NCI-H2171 (cell line): ENCODE data around the gene OSBPL2.

ENCODE experiments used
- DNase-seq: peaks from one replicate; lab custom pipeline; 2025; lab: John Stamatoyannopoulos, UW

Gene OSBPL2

DNA sequence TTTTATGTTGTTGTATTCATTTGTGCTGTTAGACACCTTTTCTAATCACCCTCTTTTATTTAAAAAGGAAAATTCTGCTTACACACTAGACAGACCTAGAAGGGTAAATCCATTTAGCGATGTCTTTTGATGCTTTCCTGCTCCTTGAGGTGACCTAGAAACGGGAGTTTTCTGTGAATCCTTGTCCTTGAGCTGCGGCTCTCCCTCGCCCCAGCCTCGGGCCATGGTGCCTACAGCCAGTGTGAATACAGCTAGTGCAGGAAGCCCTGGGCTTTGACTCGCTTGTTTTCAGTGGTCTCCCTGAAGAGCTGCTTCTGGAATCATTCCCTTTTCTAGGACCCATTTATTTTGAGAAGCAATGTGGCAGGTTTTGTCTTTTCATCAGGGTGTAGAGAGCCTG lies 46.8 kb downstream of the OSBPL2 start:
- DNase-seq: no peak

DNA sequence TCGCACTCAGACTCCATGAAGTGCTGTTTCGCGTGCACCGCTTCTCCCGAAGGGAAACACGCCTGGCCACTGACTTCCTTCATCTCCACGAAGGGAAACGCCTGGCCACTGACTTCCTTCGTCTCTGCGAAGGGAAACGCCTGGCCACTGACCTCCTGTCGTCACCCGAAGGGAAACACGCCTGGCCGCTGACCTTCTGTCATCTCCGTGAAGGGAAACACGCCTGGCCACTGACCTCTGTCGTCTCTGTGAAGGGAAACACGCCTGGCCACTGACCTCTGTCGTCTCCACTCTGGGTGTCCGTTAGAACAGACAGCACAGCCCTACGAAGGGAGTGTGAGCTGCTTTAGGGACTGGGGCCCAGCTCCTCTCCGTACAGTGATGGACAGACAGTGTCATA lies 47.4 kb downstream of the OSBPL2 start:
- DNase-seq: no peak

DNA sequence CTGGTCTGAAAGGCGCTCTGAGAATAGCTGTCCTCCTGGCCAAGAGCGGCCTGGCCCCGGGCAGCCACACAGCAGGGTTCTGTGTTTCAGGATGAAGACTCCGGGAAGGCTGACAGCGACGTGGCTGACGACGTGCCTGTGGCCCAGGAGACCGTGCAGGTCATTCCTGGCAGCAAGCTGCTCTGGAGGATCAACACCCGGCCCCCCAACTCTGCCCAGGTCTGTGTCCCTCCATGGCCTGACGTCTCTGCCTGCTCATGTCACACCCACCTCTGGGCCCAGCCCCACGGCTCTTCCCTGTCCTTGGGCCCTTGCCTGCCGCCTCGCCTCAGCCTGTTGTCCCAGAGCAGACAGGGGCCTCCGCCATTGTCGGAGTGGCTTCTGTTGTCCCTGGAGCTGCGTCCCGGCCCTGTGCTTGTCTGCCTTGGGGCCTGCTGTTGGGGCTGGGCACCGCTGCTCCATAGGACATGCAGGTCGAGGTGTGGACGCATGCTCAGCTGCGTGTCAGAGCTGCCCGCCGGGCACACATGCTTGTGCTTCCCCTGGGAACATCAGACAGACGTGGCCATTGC lies 48.3 kb downstream of the OSBPL2 start:
- no peak for DNase-seq

DNA sequence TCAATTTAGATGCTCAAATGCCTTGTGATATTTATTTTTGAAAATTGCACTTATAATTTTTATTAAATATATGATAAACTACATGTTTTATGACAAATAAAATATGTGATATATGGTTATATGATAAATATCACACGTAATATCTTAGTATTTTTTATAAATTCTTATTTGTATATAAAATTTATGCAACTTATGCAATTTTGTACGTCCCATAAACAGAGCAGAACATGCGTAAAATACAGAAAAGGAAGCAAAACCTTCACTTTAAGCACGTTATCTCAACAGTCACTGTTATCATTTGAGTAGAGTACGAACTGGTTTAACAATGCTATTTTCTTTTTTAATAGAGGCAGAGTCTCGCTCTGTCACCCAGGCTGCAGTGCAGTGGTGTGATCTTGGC lies 48.8 kb downstream of the OSBPL2 start:
- DNase-seq: no peak

DNA sequence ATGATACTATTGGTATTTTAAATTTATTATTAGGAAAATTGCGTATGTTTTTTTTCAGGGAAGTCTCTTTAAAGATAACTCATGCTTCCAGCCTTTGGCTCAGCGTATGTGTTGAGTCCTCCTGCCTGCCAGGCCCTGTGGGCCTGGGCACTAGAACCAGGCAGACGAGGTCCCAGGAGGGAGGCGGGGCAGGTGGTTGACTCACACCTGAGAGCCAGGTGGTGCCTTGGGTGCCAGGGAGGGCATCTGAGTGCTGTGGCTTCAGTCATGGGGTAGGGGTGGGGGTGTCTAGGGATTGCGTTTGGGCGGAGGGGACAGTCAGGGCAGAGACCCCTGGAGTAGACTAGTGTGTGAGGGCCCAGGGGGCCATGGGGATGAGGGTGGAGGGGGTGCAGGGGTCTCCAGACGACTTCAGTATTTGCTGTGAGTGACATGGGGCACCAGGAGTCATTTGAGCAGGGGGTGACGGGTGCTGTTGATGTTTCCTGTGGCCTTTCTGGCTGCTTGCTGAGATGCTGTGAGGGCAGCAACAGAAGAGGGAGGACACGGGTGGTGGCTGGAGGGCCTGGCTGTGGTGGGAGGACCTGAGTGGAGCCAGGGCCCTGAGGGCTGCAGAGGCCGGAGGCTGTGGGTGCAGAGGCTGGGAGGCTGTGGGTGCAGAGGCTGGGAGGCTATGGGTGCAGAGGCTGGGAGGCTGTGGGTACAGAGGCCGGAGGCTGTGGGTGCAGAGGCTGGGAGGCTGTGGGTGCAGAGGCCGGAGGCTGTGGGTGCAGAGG lies 49.6 kb downstream of the OSBPL2 start:
- DNase-seq: no peak

DNA sequence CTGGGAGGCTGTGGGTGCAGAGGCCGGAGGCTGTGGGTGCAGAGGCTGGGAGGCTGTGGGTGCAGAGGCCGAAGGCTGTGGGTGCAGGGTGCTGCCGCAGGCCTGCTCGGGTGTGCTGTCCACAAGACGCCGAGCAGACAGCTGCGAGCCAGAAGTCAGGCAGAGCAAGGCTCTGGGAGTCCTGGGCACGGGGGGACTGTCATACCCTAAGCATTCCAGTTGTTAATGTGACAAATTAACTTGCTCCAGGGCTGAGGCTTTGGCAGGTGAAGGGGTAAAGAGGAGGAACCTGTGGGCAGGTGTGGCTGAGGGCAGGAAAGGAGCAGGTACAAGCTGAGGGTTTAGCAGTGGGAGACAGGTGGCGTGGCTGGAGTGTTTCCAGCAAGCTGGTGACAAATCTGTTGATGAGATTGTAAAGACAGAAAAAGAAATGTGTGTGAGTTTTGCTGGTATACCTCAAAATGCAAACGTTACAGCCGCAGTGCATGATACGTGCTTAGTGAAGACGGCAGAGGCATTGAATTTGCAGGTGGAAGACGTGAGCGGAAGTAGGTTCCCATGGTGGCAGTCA lies 50.3 kb downstream of the OSBPL2 start:
- no peak for DNase-seq

DNA sequence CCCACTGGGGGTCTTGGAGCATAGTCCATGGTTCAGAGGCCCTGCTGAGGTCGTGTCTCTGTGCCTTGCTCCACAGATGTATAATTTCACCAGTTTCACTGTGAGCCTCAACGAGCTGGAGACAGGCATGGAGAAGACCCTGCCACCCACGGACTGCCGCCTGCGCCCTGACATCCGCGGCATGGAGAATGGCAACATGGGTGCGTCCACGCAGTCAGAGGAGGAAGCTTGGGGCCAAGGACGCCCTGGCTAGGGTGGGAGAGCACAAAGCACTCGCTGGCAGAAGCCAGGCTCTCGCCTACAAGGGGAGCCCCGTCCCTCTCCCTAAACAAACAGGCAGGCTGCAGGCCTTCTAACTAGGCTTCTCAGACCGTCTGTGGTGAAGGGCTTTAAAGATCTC lies 50.8 kb downstream of the OSBPL2 start:
- no peak for DNase-seq

DNA sequence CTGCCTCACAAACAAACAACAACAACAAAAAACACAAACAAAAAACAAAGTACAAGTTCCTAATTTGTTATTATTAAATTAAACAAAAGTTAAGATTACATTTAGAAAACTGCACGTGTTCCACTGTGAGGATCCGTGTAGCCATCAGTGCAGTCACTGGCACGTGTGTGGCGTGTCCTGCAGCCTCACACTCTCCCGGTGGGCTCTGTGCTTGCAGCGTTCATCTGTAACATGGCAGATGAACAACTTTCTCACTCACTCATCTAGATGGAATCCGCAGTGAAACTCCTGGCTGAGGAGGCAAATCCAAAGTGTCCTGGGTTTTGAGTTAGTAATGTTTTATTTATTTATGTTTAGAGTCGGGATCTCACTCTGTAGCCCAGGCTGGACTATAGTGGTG lies 51.6 kb downstream of the OSBPL2 start:
- DNase-seq: no peak

DNA sequence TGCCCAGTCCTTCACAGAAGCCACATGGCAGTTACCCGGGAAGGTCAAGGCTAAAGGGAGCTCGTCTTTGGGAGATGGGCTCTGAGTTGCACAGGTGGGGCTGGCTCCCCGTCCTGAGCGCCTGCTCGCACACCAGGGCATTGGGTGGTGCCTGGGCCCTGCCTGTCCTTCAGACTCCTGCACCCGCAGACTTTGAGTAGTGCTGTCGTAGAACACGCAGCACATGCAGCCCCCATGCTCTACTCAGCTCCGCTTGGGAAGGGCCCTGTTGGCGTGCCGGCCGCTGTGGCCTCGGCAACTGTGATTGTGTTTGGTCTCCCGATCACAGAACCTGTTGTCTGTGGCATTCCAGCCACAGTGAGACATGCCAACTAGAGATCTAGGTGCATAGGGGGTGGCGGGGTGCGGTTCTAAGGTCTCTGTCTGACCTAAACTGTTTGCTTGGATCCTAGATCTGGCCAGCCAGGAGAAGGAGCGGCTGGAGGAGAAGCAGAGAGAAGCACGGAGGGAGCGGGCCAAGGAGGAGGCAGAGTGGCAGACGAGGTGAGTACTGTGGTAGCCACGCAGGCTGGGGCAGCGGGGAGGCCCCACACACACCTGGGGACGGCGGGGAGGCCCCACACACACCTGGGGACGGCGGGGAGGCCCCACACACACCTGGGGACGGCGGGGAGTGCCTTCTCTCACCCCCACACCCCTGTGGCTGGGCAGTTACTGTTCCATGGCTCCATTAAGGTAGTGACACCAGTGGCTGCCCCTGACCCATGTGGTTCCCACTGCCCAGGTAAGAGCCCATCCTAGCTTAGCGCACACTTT lies 53.1 kb downstream of the OSBPL2 start:
- no peak for DNase-seq

DNA sequence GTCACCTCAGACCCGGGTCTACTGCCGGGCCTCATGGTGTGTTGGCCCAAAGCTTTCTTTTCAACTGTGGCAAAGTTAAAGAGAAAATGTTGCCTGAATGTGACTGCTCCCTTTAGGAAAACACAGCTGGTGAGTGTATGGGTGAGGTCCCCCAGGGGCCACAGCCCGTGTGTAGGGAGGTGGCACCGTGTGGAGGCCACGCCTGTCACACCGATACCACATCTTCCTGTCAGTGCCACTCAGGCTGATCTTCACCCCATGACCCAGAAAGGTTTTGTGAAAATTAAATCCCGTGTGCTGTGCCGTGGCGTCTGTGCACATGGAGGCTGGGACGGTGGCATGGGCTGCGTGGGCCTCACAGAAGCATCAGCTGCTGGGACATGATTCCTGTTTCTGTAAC lies 53.8 kb downstream of the OSBPL2 start:
- no peak for DNase-seq

DNA sequence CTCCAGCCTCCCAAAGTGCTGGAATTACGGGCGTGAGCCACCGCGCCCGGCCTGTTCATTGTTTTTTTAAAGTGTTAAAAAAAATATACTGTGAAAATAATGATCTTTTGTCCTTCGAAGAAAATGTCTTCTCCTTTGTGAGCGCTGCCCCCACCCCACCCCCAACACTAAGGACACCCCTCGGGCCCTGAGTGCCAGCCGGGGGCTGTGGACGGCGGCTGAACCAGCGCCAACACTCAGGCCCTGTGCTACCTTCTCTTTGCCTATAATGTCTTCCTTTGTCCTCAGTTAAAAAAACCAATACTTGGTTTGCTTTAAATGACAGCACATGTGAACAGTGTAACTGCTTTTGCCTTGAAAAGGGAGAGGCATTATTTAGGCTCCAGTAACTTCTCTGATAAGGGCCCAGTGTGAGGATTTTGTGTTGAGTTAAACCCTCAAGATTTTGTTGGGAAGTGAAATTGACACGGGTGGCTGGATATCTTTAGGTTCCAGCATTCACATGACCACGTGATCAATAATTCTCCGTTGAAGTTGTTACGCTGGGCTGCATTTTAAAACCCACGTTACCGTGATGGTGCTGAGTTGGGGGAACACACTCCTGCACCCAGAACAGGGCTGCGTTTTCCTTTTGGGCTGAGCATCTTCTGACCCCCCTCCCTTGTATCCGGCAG lies 54.9 kb downstream of the OSBPL2 start:
- no peak for DNase-seq

DNA sequence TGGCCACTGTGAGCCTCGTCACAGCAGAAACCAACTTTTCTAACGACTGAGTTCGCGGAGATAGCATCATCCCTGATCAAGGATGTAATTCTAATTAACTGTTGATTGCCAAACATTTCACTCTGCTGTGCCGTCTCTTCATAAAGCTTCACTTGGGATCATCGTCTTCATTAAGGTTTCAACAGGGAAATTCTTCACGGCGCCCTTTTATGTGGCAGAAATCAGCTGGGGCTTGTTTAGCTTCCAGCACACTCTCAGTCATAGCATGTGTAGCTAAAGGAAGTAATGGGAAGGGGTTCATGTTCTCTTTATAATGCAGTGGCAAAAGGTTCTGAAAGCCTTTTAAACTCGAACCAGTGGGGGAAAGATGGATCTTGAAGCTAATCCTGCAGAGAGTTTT lies 55.6 kb downstream of the OSBPL2 start:
- DNase-seq: no peak

DNA sequence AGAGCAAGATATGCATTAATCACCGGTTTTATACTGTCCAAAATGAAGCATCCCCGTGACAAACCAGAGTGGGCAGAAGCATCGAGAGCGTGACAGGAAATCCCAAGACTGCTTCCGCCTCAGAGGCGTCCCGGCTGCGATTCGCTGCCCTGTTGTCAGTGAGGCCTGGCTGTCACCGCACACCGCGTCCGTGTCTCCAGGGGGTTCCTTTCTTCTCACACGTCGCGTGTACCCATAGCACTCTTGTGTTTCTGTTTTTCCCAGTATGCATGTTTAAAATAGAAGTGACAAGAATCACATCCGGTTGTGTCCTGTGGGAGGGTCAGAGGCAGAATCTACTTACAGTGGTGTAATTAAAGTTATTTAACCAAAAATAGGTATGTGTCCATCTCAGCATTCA lies 56.2 kb downstream of the OSBPL2 start:
- no peak for DNase-seq

DNA sequence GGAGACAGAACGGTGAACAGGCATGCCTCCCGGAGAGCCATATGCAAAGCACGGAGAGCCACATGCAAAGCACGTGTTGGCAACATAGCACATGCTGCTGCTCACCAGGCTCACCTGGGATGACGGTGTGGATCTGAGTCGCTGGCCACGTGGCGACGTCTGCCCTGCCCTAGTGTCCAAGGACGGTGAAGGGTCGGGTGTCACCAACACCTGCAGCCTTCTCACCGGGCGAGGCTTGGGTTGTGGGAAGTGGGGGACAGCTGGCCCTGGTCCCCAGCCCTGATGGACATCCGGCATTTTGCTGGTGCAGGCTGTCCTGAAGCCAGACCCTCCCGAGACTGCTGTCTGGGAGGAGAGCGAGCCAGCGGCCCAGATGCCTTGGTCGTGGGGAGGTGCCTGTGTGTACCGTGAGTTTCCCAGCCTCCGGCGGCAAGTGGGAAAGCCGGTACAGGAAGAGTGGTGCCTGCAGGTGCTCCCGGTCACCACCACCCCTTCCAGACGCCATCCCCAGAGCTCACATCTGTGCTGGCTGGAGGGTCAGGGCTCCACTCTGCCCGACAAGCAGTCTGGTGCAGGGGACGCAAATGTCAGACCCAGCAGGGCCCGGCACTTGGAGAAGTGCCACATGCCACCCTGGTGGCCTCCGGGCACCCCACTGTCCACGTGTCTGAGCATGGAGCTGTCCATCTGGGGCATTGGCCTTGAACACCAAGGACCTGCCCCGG lies 58.6 kb downstream of the OSBPL2 start:
- DNase-seq: no peak

DNA sequence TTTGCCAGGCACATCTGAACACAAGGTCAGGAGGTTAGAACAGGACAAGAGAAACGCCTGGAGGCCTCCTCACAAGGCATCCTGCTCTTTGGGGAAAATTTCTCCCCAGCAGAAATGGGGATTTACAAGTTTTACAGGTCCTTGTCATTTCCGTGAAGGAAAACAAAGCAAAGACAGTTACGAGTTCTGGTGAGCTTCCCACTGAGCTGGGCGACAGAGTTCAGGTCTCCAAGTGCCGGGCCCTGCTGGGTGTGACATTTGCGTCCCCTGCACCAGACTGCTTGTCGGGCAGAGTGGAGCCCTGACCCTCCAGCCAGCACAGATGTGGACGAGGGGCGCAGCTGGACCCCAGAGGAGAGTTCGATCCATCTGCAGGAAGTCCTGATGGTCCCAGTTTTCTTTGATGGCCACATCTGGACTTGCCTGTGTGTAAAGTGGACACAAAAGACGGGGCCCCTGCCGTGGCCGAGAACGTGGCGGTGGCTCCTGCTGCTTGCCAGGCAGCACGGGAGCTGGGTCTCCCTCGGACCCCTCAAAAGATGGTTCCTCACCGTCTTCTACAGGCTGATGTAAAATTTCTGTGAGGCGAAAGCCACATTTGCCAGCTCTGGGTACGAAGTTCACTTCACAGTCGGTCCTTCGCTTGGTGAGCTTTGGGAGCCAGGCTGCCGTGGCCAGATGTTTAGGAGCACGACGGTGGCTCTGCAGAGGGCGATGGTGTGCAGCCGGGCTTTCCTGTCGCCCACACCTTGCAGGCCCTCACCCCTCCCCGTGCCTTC lies 59.3 kb downstream of the OSBPL2 start:
- no peak for DNase-seq

DNA sequence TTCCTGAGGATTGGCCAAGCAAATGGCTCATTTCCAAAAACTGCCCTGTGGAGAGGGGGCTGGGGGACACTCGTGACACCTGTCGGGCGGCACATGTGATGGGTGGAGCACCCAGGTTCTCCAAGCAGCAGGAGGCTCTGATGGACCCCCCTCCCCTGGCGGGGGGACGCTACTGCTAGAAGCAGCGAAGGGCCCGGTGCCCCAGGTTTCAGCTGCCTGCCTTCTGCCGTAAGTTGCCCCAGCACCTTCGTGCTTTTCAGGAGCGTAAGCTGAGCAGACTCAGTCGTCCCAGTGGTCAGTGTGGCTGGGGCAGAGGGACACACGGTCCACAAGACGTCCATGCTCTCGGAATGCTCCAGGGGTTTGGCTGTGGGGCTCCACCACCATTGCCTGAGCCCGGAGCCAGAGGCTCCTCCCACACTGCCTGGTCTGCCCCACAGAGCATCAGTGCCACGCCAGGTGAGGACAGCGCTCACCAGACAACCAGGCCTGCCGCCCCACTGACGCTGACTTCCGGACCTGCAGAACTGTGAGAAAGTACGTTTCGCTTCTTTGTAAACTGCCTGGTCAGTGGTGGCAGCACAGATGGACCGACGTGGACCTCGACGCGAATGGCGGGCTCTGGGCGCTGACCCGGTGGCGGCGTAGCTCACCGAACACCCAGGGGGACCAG lies 60.4 kb downstream of the OSBPL2 start:
- no peak for DNase-seq

DNA sequence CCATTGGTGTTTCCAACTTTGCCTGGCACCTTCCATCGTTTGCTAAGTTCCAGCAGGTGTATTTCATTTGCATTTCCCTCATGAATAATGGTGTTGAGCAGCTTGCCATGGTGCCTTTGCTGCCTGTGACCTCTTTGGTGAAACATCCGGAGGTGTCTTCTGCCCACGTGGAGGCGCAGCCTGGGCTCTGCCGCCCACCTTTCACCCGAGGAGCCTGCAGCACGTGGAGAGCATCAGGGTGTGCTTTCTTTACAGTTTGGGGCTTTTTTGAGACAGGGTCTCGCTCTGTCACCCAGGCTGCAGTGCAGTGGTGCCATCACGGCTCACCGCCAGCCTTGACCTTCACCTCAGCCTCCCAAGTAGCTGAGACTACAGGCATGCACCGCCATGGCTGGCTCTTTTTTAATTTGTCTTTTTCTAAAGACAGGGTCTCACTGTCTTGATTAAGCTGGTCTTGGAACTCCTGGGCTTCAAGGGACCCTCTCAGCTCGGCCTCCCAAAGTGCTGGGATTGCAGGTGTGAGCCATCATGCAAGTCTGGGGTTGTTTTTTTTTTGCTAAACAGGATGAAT lies 61.4 kb downstream of the OSBPL2 start:
- DNase-seq: no peak

DNA sequence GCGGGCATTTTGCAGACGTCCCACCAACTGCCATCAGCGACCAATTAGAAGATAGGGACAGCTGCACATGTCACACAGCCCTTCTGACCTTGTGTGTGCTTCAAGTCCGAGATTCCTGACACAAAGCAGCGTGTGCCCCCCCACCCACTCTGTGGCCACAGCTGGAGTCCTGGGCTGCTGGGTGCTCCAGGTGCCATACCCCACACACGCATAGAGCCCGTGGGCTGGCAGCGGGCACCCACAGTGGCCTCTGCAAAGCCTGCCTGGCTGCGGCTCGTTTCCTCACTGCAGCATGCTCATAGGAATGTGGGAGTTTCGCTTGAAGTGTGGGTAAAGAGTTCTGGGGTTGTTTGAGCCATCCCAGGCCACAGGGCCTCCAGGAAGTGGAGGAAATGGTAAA lies 62.0 kb downstream of the OSBPL2 start:
- DNase-seq: no peak

DNA sequence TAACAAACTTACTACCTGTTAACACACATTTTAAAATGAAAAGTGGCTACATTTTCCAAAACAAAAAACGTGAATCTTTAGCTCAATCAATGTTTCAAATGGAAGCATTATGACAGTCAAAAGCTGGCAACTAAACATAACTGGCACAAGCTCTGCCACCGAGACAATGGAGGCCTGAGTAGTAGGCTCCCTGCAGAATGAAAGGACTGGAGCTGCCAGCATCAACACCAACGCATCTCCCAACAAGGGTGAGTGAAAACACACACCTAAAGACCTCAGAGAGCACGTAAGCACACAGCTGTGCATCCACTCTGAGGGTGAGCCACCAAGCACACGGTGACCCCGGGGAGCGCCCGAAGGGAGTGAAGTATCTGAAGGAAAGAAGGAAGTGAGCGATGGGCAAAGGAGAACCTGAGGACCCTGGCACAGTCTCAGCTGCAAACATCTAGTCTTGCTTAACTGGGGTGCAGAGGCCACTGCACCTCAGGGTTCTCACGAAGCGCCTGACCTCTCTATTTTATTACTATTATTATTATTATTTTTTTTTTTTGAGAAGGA lies 62.9 kb downstream of the OSBPL2 start:
- DNase-seq: no peak
